Common myeloid progenitor, CD34-positive (primary cell): ENCODE results near the gene SPOP.

Experiments used
- CTCF ChIA-PET: fragments of 350-600 bp; sonication (Branson Sonifier 250); formaldehyde crosslinking; loops from one replicate; lab custom pipeline; 2021; ENCODE audit warnings: antibody characterized with exemption; lab: Charles Lee
- POLR2A ChIA-PET: fragments of 350-600 bp; sonication (Branson Sonifier 250); formaldehyde crosslinking; loops from one replicate; lab custom pipeline; 2021; ENCODE audit warnings: antibody characterized with exemption; lab: Charles Lee
- DNase-seq, 3 donors: peaks; one replicate each; pipeline versions ENCODE4 v3.0.0 to v3.0.0-alpha.2; 2013
- H3K27ac ChIP-seq, 2 experiments: 1 replicate in 1 of 2; 2 replicates in 1 of 2; pipeline ENCODE4 v1.7.0; 2013; ENCODE audit warnings: inconsistent platforms in 2 of 2, low read length in 2 of 2, mild to moderate bottlenecking in 2 of 2, low read depth in 1 of 2, moderate library complexity in 1 of 2; ENCODE audit not compliant: severe bottlenecking in 2 of 2, insufficient read depth in 1 of 2, poor library complexity in 1 of 2
- H3K27me3 ChIP-seq, 5 experiments: replicated peaks in 2 of 5; 1 replicate in 3 of 5; 2 replicates in 2 of 5; pipeline versions ENCODE4 v1.6.1 to v1.7.0; 2013; ENCODE audit warnings: low read length in 4 of 5, mild to moderate bottlenecking in 2 of 5, moderate library complexity in 2 of 5, inconsistent platforms in 1 of 5; ENCODE audit not compliant: insufficient read depth in 5 of 5, control insufficient read depth in 4 of 5
- H3K36me3 ChIP-seq, 4 experiments: 1 replicate in 2 of 4; 2 replicates in 2 of 4; pipeline versions ENCODE4 v1.6.1 to v1.7.0; 2013; ENCODE audit warnings: low read length in 3 of 4, control low read depth in 1 of 4, mild to moderate bottlenecking in 1 of 4; ENCODE audit not compliant: control insufficient read depth in 4 of 4, insufficient read depth in 4 of 4
- H3K4me1 ChIP-seq, 4 experiments: 1 replicate in 3 of 4; 2 replicates in 1 of 4; pipeline versions ENCODE4 v1.6.1 to v1.7.1; 2013; ENCODE audit warnings: low read length in 3 of 4, mild to moderate bottlenecking in 3 of 4, control low read depth in 1 of 4, inconsistent platforms in 1 of 4, moderate library complexity in 1 of 4; ENCODE audit not compliant: control insufficient read depth in 4 of 4, insufficient read depth in 4 of 4; ENCODE audit errors: control extremely low read depth in 1 of 4
- H3K4me3 ChIP-seq, 7 experiments: 1 replicate in 4 of 7; 2 replicates in 3 of 7; pipeline versions ENCODE4 v1.5.1 to v1.7.0; 2013; ENCODE audit warnings: mild to moderate bottlenecking in 7 of 7, low read length in 6 of 7, moderate library complexity in 6 of 7, inconsistent platforms in 2 of 7, low read depth in 2 of 7, control low read depth in 1 of 7; ENCODE audit not compliant: insufficient read depth in 4 of 7, control insufficient read depth in 1 of 7; ENCODE audit errors: extremely low read depth in 1 of 7
- H3K9me3 ChIP-seq, 5 experiments: 1 replicate in 4 of 5; 2 replicates in 1 of 5; pipeline versions ENCODE4 v1.6.1 to v1.7.1; 2013; ENCODE audit warnings: low read length in 4 of 5, mild to moderate bottlenecking in 2 of 5, inconsistent platforms in 1 of 5, low read depth in 1 of 5, moderate library complexity in 1 of 5; ENCODE audit not compliant: control insufficient read depth in 4 of 5, insufficient read depth in 2 of 5; ENCODE audit errors: control extremely low read depth in 1 of 5
- WGBS: methylation state at CpG from one replicate; pipeline ENCODE4 v1.1.5; 2013; ENCODE audit not compliant: insufficient coverage; 5-methylcytosine and 5-hydroxymethylcytosine counted together

Gene SPOP

GRCh38 chr17:49596613-49597244 is 81.2 kb downstream of the SPOP start:
- H3K4me1 ChIP-seq: no peaks in the 10 kb centered on the region
- H3K27ac ChIP-seq: no peak overlapping the region
- ChIA-PET POLR2A (no interaction called here), CTCF (interaction anchor here (1.1 to 1.9 kb wide), 5 partner anchors 17 to 85 kb away, joined by 3 to 5 read pairs (median 4); partner anchors contain the start of gene NXPH3)
- 100% methylated on average over 2 of the region's 6 CpGs for WGBS
- no peaks in the 10 kb centered on the region for H3K27me3 ChIP-seq
- peaks cover 12 to 64% (median 52%) of the 10 kb centered on the region in 4 experiments for H3K36me3 ChIP-seq
- H3K4me3 ChIP-seq: no peak overlapping the region
- H3K9me3 ChIP-seq: no peaks in the 10 kb centered on the region
- DNase-seq: no peak

- POLR2A ChIA-PET: no interaction called here
- no peak for DNase-seq
- Histone ChIP-seq H3K27me3 (no peaks in the 10 kb centered on the region), H3K4me3 (no peak overlapping the region), H3K9me3 (no peaks in the 10 kb centered on the region), H3K27ac (no peak overlapping the region), H3K4me1 (no peaks in the 10 kb centered on the region), H3K36me3 (peaks cover 12 to 57% (median 47%) of the 10 kb centered on the region in 4 experiments)
- CTCF ChIA-PET: no interaction called here
- 100% methylated on average over 3 of the region's 4 CpGs for WGBS
Observed at GRCh38 chr17:49595980-49596379, 81.9 kb downstream of the SPOP start.

- H3K36me3 ChIP-seq: peaks cover 7 to 51% (median 41%) of the 10 kb centered on the region in 4 experiments
- DNase-seq: no peak
- H3K27ac ChIP-seq: no peak overlapping the region
- no peaks in the 10 kb centered on the region for H3K27me3 ChIP-seq
- no peak overlapping the region for H3K4me3 ChIP-seq
- WGBS: 100% methylated on average over 2 of the region's 4 CpGs
- CTCF ChIA-PET: no interaction called here
- POLR2A ChIA-PET: no interaction called here
- H3K4me1 ChIP-seq: no peaks in the 10 kb centered on the region
- H3K9me3 ChIP-seq: no peaks in the 10 kb centered on the region
Observed at GRCh38 chr17:49595328-49595727, 82.6 kb downstream of the SPOP start.

- H3K9me3 ChIP-seq: no peaks in the 10 kb centered on the region
- no peak for DNase-seq
- no peaks in the 10 kb centered on the region for H3K27me3 ChIP-seq
- ChIA-PET CTCF (no interaction called here), POLR2A (no interaction called here)
- H3K4me3 ChIP-seq: no peak overlapping the region
- H3K36me3 ChIP-seq: peaks cover under 1 to 26% (median 17%) of the 10 kb centered on the region in 4 experiments
- H3K27ac ChIP-seq: no peak overlapping the region
- H3K4me1 ChIP-seq: peaks cover 0 to 5% (median 2%) of the 10 kb centered on the region in 4 experiments
- 94% methylated on average over 3 of the region's 3 CpGs for WGBS
Observed at GRCh38 chr17:49592263-49592662, 85.6 kb downstream of the SPOP start.

GRCh38 chr17:49590874-49591273 is 87.0 kb downstream of the SPOP start:
- H3K4me3 ChIP-seq: no peak overlapping the region
- DNase-seq: no peak
- H3K27me3 ChIP-seq: no peaks in the 10 kb centered on the region
- WGBS: 100% methylated on average over 1 of the region's 4 CpGs
- peaks cover 0 to 12% (median 5%) of the 10 kb centered on the region in 4 experiments for H3K36me3 ChIP-seq
- ChIA-PET POLR2A (interaction anchor here (0.6 kb wide), 2 partner anchors 38 to 42 kb away, joined by 3 to 4 read pairs; no protein-coding TSS in a partner anchor), CTCF (interaction anchor here (0.9 kb wide), 1 partner anchor 15 kb away, joined by 3 read pairs; the partner anchor contains the start of gene NXPH3)
- H3K4me1 ChIP-seq: peaks cover 0 to 5% (median 2%) of the 10 kb centered on the region in 4 experiments
- no peak overlapping the region for H3K27ac ChIP-seq
- no peaks in the 10 kb centered on the region for H3K9me3 ChIP-seq

GRCh38 chr17:49589577-49589927 is 88.3 kb downstream of the SPOP start:
- H3K27me3 ChIP-seq: no peaks in the 10 kb centered on the region
- DNase-seq: no peak
- H3K9me3 ChIP-seq: no peaks in the 10 kb centered on the region
- H3K27ac ChIP-seq: no peak overlapping the region
- no peak overlapping the region for H3K4me3 ChIP-seq
- CTCF ChIA-PET: no interaction called here
- WGBS: 100% methylated on average over 1 of the region's 2 CpGs
- H3K36me3 ChIP-seq: peaks cover 0 to 7% (median 2%) of the 10 kb centered on the region in 4 experiments
- peaks cover 0 to 5% (median 2%) of the 10 kb centered on the region in 4 experiments for H3K4me1 ChIP-seq
- POLR2A ChIA-PET: interaction anchor here (0.7 kb wide), 1 partner anchor 14 kb away, joined by 3 read pairs; no protein-coding TSS in a partner anchor
